Activated CD4-positive, alpha-beta T cell treated with anti-CD3 and anti-CD28 coated beads, Interleukin-2, amount 50 U/mL, for 16 hours (primary cell): ENCODE results near the gene UGT1A4.

Source experiments
- DNase-seq: peaks from one replicate; pipeline ENCODE4 v3.0.0-alpha.2; 2020

UGT1A4 gene

DNA sequence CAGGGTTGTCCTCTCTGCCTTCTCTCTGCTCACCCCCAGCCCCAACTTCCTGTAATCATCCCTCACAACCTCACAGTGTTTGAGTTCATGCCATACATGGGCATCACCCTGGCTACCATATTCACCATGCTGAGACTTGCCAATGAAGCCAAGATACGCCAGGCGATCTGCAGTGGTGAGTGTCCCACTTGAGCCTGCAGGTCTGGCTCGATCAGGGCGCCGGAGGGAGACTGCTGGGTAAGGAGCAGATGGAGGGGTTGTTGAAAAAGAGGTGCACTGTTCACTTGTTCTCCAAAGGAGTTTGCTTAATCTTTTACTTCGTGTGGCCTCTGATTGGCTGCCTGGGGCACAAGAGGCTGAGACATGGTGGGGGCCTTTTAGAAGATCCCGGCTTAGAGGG lies 74.2 kb downstream of the UGT1A4 start:
- DNase-seq = no peak

DNA sequence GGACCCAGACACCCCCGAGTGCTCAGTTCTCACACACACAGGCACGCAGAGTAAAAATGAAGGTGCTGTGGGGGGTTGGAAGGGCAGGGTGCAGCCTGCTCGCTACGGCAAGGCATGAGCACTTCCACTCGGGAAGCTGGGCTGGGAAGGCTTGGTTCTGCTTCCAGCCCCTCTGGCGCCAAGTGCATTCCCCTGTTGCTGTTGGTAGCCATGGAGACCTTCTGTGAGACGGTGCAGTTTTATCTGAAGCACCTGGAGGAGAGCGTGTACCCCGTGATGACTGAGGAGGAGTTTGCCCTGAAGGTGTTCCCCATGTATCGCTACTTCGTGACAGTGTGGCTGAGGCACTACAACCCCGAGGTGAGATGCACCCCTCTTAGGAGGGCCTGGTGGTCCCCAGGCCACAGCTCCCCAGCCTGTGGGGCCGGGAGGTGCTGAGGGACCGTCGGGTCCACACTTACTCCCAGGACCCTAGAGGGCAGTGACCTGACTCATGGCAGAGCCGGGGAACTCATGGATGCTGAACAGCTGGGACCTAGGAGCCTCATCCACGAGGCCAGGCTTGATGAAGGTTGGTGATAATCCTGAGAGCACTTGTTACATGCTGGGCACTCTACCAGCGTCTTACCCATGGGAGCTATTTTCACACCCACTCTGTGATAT lies 75.1 kb downstream of the UGT1A4 start:
- no peak for DNase-seq

DNA sequence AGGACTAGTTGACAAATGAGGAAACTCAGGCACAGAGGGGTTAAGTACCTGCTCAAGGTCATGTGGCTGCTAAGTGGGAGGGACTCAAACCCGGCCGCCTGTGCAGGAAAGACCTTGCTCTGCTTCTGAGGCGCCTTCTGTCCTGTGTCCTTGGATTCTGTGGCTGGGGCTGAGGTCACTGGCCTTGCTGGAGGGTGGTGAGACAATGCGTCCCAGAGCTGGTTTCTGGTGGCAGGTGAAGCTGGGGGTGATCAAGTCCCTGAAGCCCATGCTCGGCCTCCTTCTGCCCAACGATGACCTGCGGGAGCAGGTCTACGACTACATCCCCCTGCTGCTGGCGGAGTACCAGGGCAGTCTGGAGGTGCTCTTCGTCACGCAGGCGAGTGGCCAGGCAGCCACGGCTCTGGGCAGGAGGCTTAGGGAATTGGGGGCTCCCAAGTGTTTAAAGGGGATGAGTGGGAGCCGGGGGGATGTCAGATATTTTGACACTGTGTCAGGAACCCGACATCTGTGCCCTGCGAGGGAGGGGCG lies 75.7 kb downstream of the UGT1A4 start:
- no peak for DNase-seq

DNA sequence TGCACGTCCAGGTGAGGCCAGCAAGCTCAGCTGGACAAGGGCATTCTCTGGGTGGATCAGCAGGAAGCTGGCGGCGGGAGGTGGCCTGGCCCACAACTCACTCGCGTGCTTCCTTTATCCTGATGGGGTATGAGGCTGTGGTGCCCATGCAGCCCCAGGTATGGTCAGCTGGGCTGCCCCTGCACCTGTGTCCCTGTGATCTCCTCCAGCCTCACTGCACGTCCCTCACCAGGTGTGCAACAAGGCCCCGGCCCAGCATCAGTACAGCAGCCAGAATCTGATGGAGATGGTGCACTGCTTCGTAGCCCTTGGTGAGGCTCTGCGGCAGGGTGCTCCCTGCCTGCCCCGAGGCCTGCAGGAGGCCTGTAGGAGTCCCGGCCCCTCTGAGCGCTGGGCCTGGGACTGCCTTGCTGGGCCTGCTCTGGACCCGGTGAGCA lies 77.2 kb downstream of the UGT1A4 start:
- DNase-seq = no peak

DNA sequence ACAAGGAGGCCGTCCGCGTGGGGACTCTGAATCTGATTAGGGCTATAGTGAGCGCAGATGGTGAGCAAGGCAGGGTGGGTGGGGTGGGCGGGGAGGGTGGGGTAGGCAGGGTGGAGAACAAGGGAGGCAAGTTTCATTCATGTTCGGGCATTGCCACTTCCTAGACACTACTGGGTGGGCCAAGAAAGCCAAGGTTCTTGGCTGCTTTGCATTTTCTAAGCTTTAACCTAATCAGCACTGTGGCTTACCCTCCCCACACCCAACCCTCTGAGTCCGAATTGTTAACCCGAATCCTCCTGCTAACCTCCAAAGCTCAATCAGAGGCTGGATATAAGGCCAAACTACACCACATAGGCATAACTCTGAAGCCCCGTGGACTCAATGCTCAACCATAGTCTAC lies 77.7 kb downstream of the UGT1A4 start:
- no peak for DNase-seq

DNA sequence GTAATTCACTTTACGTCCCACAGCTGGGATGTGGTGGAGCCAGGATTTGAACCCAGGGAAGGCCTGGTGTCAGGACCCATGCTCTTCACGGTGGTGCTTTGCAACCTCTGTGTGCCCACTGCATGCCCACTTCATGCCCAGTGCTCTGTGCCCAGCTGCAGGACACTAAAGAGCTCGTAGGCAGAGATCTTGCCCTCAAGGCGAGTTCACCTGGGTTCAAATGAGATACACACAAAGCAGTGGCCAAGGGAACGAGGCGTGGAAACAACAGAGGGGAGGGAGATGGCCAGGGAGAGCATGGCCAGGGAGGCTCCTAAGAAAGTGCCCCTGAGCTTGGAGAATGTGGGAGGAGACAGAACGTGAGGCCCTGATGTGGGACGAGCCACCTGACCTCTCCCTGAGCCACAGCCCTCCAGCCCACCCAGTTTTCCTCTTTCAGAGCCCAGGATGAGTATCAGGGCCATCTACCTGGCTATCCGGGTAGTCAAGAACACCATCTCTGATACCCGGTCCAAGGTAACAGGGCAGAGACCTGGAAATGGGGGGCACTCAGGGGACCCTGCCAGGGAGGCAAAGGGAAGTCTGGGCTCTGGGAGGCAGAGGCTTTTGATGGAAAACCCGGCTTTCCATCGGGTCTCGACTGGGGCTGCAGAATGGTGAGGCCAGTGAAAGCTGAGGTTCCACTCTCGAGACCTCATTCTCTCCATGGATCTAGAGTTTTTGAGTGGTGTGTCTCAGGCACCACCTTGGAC lies 80.0 kb downstream of the UGT1A4 start:
- no peak for DNase-seq

DNA sequence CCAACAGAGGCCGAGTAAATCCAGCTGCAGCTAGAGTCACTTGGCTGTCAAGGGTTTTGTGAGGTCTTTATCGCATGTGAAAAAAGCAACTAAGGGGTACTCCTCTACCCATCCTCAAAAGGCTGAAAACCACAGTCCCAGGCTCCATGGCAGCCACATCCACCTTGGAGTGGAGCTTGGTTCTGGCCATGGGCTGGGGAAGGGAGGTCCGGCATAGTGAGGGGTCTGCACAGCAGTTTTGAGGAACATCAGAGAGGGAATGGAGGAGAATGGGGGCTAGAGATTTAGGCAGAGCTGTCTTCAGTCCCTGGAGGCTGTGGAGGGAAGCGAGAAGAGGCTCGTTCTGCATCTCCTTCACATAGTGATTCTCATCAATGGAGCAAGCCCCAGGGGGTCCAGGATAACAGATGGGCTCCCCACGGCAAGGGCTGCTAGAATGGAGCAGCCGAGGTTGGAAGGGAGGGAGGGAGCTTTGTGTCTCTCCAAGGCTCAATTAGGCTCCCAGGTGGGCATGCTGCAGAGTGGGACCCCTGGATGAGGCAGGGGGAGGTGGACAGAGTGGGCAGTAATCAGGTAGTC lies 80.6 kb downstream of the UGT1A4 start:
- no peak for DNase-seq

DNA sequence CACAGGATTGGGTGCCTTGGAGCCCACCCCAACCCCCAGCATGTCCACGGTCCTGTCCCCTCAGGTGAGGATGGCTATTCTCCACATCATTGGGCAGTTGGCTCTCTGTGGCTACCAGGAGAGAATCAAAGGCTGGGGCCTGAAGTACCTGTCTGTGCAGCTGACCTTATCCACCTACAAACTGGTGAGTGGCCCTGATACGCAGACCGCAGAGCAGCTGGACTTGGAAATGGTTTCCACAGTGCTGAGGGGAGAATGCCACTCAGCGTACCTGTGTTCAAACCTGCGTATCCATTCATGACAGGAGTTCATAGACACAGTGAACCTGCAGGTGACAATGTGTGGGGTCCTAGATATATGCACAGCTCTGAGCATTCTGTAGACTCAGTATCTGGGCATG lies 81.2 kb downstream of the UGT1A4 start:
- no peak for DNase-seq

DNA sequence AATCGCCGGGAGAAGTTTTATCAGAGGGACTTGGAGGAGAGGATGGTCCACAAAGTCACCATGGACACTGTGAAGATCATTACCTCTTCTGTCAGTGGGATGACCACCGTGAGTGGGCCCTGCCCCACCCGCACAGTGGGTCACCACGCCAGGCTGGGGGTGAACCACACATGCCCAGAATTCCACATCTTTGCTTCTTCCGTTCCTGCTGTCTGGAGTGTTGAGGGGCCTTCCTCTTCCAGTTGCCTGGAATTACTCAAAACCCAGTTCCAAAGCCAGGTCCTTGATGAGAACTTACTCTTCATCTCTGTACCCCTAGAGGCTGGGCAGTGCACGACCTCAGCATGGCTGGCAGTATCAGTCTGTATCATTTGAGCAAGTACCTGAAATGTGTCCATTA lies 81.7 kb downstream of the UGT1A4 start:
- DNase-seq = no peak

DNA sequence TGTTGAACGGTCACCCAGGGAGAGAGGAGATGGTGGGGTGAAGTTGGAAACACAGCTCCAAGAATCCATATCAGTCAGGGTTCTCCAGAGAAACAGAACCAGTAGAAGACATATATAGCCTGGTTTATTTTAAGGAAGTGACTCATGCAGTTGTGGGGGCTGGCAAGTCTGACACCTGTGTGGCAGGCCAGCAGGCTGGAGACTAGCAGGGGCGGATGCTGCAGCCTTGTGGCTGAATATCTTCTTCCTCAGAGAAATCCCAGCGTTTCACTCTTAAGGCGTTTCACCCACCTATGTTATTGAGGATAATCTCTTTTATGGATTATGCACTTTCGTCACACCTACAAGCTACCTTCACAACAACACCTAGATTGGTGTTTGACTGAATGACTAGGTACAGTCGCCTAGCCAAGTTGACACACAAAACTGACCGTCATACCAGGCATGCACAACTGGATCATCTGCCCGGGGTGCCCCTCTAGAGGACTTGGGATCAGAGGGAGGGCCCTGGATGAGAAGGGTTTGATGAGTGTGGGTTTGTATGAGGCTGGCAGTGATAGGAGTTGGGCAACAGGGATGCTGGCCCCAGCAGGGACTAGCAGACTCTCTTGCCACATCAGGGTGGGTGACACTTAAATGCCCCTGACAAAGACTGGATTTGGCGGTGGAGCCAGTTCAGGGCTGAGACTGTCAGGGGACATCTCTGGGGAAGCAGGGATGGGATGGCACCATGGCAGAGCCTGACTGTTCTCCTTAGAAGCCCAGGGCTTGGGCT lies 83.0 kb downstream of the UGT1A4 start:
- peak; percentile 5 for DNase-seq

DNA sequence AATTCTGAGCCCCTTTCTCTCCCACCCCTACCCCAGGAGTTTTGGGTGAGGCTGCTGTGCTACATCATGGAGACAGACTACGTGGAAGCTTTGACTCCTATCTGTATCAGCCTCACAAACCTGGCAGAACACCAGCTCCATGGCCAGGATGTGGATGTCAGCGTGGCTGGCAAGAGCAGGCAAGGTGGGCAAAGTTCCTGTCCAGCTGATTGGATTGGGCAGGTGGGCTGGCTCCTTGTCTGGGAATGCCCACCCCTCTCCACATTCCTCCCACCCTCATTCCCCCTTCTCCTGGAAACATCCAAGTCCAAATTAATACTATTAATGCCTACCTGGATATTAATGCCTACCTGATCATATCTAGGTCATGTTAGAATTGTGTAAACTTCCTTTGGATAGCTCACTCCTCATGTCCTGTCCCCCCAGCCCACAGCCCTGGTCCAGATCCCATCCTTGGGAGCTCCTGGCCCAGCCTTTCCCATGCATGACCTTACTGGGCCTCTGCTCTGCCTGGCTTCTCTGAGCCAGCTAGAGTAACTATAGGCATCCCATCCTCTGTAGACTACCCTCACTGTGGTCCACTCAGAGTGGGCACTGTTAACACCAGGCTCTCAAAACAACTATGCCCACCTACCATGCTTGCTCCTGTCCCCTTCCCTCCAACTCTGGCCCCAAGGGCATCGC lies 83.7 kb downstream of the UGT1A4 start:
- DNase-seq = no peak

DNA sequence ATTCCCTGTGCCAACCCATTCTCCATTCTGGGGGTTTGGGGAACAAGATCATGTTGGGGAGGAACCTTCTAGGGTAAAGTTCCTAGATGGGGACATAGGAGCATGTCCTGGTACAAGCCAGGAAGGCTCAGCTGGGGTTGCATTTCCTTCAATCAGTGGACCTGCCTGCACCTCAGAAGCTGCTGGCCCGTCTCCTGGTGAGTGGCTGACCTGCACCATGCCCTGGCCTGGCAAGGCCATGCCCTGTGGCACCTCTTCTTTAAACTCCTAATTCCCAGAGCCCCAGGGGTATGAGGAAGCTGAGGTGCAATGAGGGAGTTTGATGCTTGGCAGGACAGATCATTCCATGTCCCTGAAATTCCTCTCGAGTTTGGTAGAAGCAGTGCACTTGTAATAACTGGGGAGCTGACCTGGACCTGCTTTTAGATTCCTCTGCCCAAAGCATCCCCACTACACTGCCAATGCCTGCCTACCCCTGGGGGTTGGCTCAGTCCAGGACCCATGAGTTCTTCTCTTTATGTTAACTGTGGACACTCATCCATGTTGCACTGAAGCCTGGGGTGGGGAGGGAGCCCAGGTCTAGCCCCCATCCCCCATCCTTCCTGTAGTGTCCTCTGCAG lies 84.9 kb downstream of the UGT1A4 start:
- no peak for DNase-seq

DNA sequence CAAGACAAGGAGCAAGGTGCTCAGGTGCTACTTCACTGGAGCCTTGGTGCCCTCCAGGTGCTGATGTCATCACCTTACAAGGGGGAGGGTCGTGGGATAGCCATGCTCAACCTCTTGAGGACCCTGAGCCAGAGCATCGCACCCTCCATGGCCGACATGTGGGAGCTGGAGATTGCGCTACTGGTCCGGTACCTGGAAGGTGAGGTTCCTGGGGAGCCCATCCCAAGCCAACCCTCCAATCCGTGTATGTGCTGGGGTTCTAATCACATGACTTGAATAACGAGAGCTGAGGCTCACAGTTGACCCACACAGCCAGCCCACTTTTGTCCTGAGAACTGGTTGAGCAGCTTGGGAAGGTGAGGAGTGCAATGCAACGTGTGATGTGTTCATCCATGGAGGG lies 85.5 kb downstream of the UGT1A4 start:
- DNase-seq = no peak

DNA sequence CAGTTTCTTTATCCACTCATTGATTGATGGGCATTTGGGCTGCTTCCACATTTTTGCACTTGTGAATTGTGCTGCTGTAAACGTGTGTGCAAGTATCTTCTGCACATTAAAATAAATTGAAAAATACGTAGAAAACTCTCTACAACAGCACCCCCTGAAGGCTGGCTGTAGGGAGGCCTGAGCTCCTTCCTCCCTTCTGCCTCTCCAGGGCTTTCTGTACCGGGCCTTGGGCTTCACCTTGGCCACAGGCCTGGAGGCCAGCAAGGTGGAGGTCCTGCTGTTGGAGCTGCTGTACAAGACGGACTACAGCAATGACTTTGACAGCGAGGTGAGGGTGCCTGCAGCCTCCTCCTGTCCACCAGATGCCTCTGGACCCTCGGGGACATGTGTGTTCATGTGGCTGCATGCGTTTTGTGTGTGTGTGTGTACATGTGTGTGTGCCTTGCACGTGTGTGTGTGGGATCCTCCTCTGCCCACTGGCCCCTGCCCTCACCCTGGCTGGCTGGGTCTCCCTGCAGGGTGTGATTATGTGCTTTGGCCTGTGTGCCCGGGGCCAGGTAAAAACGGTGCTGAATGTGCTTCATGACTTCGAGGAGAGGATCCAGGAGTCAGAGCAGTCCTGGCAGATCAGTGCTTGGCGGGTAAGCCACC lies 88.8 kb downstream of the UGT1A4 start:
- no peak for DNase-seq

DNA sequence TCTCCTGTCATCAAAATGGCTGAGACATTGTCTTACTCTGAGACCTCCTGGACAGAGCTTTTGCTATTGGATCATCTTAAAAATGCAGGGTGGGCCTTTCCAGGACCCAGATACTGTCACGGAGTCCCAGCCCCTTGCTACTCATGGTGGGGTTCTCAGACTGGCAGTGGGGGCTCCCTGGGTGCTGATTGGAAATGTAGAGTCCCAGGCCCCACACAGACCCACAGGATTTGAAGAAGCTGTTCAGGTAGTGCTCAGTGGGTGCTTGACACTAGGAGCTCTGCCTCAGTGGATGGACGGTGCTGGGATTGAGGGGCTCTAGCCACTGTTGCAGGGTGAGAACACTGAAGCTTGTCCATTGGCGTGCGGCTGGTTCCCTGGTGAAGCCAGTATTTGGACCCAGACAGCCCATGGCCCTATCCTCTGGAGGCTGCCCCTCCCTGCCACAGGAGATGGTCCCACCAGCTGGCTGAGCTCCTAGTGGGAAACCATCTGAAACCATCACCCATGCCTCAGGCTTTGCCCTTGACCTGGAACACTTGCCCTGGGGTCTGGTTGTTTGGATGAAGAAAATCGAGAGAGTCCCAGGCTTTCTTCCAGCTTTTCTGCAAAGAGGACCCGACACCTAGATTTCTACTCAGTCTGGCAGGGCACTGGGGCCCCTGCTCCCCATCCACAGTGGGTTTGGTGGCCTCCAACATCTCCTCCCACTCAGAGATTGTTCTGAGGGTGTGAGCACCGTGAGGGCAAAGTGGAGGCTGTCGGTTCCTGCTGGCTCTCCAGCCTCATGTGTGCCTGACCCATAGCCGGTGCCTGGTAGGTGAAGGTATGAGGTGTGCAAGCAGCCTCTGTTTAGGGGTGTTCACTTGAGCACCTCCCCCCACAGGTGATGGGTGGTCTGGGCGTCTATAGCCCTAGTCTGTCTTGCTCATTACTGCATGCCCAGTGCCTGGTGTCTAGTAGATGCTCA lies 89.7 kb downstream of the UGT1A4 start:
- DNase-seq = no peak

DNA sequence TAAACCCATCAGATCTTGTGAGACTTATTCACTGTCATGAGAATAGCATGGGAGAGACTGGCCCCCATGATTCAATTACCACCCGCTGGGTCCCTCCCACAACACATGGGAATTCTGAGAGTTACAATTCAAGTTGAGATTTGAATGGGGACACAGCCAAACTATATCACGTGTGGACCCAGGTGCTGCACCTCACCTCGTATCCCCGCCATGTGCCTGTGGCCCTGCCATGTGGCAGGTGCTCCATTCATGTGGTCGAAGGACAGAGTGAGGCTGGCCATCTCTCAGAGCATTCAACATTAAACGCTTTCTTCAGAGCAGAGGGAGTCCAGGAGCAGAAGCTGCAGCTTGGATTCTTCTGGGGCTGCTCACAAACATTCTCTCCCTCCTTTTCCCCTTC lies 91.8 kb downstream of the UGT1A4 start:
- DNase-seq = no peak

DNA sequence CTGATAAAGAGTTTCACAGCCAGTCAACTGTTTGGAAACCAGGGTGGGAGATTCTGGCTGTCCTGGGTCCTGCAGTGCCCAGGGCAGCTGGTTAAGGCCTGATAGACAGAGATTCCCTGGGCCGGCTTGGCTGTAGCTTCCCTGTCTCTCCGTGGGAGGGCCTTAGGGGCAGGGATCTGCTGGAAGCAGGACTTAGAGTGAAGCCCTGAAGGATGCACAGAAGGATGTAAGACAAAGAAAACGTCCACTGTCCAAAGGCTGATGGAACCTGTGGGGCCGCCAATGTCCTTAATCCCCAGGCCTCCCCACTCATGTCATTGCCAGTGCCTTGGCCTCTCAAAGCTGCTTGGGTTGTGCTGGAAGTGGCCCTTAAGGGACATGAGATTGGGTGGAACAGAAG lies 92.6 kb downstream of the UGT1A4 start:
- no peak for DNase-seq

DNA sequence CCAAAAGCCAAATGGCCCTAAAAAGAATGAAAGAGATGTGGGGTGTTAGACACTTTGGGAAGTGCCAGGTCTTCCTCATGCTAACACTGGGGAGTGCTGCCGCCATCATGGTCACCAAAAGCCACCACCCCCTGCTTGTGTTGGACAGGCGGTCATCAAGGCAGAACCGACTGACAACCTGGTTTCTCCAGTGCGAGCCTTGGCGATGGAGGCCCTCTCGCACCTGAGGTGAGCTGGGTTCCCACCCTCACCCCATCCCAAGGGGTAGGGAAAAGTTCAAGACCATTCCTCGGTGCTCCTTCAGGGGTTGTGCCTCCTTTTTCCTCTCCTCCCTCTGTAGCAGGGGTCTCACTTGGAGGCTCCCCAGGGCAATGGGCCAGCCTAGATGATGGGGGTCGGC lies 93.2 kb downstream of the UGT1A4 start:
- no peak for DNase-seq

DNA sequence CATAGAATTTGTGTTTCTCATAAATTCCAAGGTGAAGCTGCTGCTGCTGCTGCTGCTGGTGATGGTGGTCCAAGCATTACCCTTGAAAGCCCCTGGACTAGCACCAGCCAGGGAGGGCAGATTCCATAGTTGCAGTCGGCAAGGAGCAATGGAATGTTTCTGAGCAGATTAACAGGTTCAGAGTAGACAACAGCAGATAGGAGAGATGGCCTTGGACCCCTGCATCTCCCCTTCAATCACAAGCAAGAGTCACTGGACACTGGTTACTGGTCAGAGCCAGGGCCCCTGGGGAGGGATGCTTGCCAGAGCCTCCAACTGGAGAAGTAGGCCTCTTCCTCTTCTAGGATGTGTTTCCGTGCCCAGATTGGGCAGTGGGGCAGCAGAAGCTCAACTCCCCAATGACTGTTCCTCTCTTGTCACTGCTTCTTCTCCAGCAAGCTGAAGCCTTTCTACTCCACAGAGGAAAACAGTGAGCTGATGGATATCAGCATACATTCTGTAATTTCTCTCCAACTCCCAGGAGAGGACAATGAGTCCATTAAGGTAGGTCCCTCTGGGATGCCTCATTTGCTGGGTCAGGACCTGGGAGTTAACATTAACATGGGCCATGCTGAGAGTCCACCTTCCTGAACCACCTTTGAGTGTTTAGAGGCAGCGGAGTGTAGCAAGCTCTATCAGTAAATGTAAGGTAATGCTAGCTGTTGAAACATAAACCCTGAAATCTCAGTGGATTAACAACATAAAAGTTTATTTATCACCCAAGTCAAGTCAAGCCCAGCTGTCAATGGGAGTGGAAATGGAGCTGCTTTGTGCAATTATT lies 94.9 kb downstream of the UGT1A4 start:
- no peak for DNase-seq
